ENCODE results near the gene USP9X. TPM values are rescaled to one million over a fixed set of nuclear protein-coding genes. Genes with fewer than 3 reads are reported as not detected.

Gene USP9X
- total and polyA plus RNA-seq, 2 donors (not counting 3 experiments of a cell fraction or from before 2014, with no cell fraction given), result 13.7 to 66.8 TPM

- Histone ChIP-seq H3K27ac (ENCODE audit: insufficient read depth, low read depth, low read length) (no peak overlapping the region), H3K27me3 (ENCODE audit: control insufficient read depth in 2 of 2, insufficient read depth in 2 of 2, low read length in 2 of 2) (no peaks in the 10 kb centered on the region), H3K9me1 (replicated peaks; ENCODE audit: control insufficient read depth, extremely low read depth, insufficient read depth, low read length) (no peaks in the 10 kb centered on the region), H3K9ac (replicated peaks; ENCODE audit: extremely low read depth, insufficient read depth, low read length) (no peak overlapping the region), H3K4me1 (ENCODE audit: control insufficient read depth, extremely low read depth, insufficient read depth, low read length) (no peaks in the 10 kb centered on the region), H3K36me3 (ENCODE audit: control insufficient read depth in 2 of 2, extremely low read depth in 1 of 2, insufficient read depth in 2 of 2, low read length in 2 of 2) (no peaks in the 10 kb centered on the region), H3K9me3 (replicated peaks; ENCODE audit: control insufficient read depth, insufficient read depth, low read length) (no peaks in the 10 kb centered on the region), H3K4me2 (ENCODE audit: insufficient read depth, low read length) (no peak overlapping the region), H4K20me1 (replicated peaks; ENCODE audit: control insufficient read depth, extremely low read depth, insufficient read depth, low read length) (no peaks in the 10 kb centered on the region), H3K4me3 (replicated peaks in 1 of 3; ENCODE audit: insufficient read depth in 1 of 3, low read depth in 1 of 3, low read length in 3 of 3) (no peak overlapping the region), H2AFZ (ENCODE audit: low read depth, low read length) (no peak overlapping the region), H3K79me2 (ENCODE audit: control insufficient read depth, insufficient read depth, low read length) (no peaks in the 10 kb centered on the region)
- ChIA-PET CTCF (interaction anchor here (1.3 kb wide), 1 partner anchor 13 kb away, joined by 3 read pairs; no protein-coding TSS in a partner anchor), POLR2A (no interaction called here)
- no TSS peak for BruUV-seq (replicated peaks)
- intact Hi-C loops (cut with micrococcal nuclease) (no loop called here), dilution Hi-C loops (cut with MboI; ENCODE audit: extremely low pct_ligation_motif_present, low sequenced_read_pairs) (no loop called here)
- no peak for TF ChIP-seq FOS (IDR thresholded peaks at IDR 0.05; ENCODE audit: borderline replicate concordance, insufficient read depth, low read length)
- no peak for TF ChIP-seq GATA2 (IDR thresholded peaks at IDR 0.05; ENCODE audit: insufficient read depth, insufficient read length, low read depth, low read length)
- no peak for TF ChIP-seq POLR2AphosphoS5 (IDR thresholded peaks at IDR 0.05; ENCODE audit: insufficient read depth, low read depth, low read length)
- no peak for TF ChIP-seq MYC (IDR thresholded peaks at IDR 0.05; ENCODE audit: low read depth, low read length)
- TF ChIP-seq JUN (IDR thresholded peaks at IDR 0.05; ENCODE audit: borderline replicate concordance, insufficient read depth, insufficient read length, low read depth), result no peak
- no peak for TF ChIP-seq POLR2A (IDR thresholded peaks at IDR 0.05; ENCODE audit: low read depth, low read length)
- TF ChIP-seq, protein P1, sequence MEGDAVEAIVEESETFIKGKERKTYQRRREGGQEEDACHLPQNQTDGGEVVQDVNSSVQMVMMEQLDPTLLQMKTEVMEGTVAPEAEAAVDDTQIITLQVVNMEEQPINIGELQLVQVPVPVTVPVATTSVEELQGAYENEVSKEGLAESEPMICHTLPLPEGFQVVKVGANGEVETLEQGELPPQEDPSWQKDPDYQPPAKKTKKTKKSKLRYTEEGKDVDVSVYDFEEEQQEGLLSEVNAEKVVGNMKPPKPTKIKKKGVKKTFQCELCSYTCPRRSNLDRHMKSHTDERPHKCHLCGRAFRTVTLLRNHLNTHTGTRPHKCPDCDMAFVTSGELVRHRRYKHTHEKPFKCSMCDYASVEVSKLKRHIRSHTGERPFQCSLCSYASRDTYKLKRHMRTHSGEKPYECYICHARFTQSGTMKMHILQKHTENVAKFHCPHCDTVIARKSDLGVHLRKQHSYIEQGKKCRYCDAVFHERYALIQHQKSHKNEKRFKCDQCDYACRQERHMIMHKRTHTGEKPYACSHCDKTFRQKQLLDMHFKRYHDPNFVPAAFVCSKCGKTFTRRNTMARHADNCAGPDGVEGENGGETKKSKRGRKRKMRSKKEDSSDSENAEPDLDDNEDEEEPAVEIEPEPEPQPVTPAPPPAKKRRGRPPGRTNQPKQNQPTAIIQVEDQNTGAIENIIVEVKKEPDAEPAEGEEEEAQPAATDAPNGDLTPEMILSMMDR (IDR thresholded peaks at IDR 0.05; ENCODE audit: extremely low read depth in 1 of 2, insufficient read depth in 1 of 2, low read depth in 1 of 2, low read length in 2 of 2), result no peak
- no peak for TF ChIP-seq MAX (IDR thresholded peaks at IDR 0.05; ENCODE audit: insufficient read depth, insufficient read length)
- TF ChIP-seq EZH2 (IDR thresholded peaks at IDR 0.05; ENCODE audit: borderline replicate concordance, low read depth, low read length, severe bottlenecking), result no peak
- FAIRE-seq (no peak), DNase-seq (ENCODE audit: low read depth, low spot score) (no peak)
These were observed 48.4 kb upstream of the USP9X start for GRCh38 chrX:41036668-41037326.
